ENCODE results near the gene HHEX.

HHEX gene

GRCh38 chr10:92657024-92657423, 32.7 kb upstream of the HHEX start:
- no peak overlapping the region for H3K4me3 ChIP-seq (ENCODE audit: low read length)
- no peak for DNase-seq (ENCODE audit: low read depth)
- TF ChIP-seq, protein P1, sequence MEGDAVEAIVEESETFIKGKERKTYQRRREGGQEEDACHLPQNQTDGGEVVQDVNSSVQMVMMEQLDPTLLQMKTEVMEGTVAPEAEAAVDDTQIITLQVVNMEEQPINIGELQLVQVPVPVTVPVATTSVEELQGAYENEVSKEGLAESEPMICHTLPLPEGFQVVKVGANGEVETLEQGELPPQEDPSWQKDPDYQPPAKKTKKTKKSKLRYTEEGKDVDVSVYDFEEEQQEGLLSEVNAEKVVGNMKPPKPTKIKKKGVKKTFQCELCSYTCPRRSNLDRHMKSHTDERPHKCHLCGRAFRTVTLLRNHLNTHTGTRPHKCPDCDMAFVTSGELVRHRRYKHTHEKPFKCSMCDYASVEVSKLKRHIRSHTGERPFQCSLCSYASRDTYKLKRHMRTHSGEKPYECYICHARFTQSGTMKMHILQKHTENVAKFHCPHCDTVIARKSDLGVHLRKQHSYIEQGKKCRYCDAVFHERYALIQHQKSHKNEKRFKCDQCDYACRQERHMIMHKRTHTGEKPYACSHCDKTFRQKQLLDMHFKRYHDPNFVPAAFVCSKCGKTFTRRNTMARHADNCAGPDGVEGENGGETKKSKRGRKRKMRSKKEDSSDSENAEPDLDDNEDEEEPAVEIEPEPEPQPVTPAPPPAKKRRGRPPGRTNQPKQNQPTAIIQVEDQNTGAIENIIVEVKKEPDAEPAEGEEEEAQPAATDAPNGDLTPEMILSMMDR (conservative IDR thresholded peaks at IDR 0.05; ENCODE audit: low read depth, low read length), result no peak

GRCh38 chr10:92662848-92663247, 26.9 kb upstream of the HHEX start:
- no peak overlapping the region for H3K4me3 ChIP-seq (ENCODE audit: low read length)
- DNase-seq (ENCODE audit: low read depth), result no peak

DNA sequence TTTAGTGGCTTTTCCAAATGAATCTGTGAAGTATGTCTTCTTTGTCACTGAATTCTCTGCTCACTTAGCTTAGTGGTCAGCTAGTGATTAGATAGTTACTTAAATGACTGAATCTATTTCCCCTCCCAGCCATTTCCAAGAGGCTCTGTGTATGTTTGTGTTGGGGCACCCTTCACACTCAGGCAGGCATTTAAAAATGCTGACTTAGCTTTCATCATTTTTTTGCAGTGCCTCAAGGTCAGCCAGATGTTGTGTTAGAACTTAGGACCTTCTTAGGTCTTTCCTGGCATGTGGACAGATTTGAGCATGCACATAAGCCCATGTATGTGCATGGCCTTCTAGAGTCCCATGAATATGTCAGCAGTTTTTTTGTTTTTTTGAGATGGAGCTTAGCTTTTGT, 25.4 kb upstream of the HHEX start:
- no peak overlapping the region for H3K4me3 ChIP-seq (ENCODE audit: low read length)
- TF ChIP-seq, protein P1 (conservative IDR thresholded peaks at IDR 0.05; ENCODE audit: low read depth, low read length), result no peak
- no peak for DNase-seq (ENCODE audit: low read depth)

More at GRCh38 chr10:92662848-92663247, 26.9 kb upstream of the HHEX start:
- TF ChIP-seq, protein P1 (conservative IDR thresholded peaks at IDR 0.05; ENCODE audit: low read depth, low read length), result no peak

DNA sequence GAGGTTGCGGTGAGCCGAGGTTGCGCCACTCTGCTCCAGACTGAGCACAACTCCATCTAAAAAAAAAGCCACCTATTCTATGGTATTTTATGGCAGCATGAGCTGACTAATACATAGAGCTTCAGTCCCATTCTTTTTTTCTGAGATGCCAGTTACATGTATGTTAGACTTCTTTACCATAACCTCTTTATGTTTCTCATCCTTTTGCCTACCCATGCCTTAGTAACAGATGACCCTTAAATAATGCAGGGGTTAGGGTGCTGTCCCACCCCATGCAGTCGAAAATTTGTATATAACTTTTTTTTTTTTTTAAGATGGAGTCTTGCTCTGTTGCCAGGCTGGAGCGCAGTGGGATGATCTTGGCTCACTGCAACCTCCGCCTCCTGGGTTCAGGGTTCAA, 22.7 kb upstream of the HHEX start:
- DNase-seq (ENCODE audit: low read depth), result no peak
- H3K4me3 ChIP-seq (ENCODE audit: low read length), result no peak overlapping the region
- TF ChIP-seq, protein P1 (conservative IDR thresholded peaks at IDR 0.05; ENCODE audit: low read depth, low read length), result no peak

DNA sequence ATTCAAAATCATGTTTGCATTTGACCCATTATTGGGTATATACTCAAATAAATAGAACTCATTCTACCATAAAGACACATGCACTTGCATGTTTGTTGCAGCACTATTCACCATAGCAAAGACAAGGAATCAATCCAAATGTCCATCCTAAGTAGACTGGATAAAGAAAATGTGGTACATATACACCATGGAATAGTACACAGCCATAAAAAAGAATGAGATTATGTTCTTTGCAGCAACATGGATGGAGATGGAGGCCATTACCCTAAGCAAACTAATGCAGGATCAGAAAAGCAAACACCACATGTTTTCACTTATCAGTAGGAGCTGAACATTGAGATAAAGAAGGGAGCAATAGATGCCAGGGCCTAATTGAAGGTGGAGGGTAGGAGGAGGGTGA, 12.0 kb upstream of the HHEX start:
- TF ChIP-seq, protein P1 (conservative IDR thresholded peaks at IDR 0.05; ENCODE audit: low read depth, low read length), result no peak
- H3K4me3 ChIP-seq (ENCODE audit: low read length), result no peak overlapping the region
- DNase-seq (ENCODE audit: low read depth), result no peak

GRCh38 chr10:92678206-92678605, 11.5 kb upstream of the HHEX start:
- TF ChIP-seq, protein P1 (conservative IDR thresholded peaks at IDR 0.05; ENCODE audit: low read depth, low read length), result no peak
- H3K4me3 ChIP-seq (ENCODE audit: low read length), result no peak overlapping the region
- DNase-seq (ENCODE audit: low read depth), result no peak

GRCh38 chr10:92681306-92681834, 8.4 kb upstream of the HHEX start:
- TF ChIP-seq, protein P1 (conservative IDR thresholded peaks at IDR 0.05; ENCODE audit: low read depth, low read length), result no peak
- no peak overlapping the region for H3K4me3 ChIP-seq (ENCODE audit: low read length)
- DNase-seq (ENCODE audit: low read depth), result no peak

All from retinal pigment epithelial cell (primary cell).